Measurements from ENCODE around the gene CTTNBP2.

CTTNBP2 gene, protein sequence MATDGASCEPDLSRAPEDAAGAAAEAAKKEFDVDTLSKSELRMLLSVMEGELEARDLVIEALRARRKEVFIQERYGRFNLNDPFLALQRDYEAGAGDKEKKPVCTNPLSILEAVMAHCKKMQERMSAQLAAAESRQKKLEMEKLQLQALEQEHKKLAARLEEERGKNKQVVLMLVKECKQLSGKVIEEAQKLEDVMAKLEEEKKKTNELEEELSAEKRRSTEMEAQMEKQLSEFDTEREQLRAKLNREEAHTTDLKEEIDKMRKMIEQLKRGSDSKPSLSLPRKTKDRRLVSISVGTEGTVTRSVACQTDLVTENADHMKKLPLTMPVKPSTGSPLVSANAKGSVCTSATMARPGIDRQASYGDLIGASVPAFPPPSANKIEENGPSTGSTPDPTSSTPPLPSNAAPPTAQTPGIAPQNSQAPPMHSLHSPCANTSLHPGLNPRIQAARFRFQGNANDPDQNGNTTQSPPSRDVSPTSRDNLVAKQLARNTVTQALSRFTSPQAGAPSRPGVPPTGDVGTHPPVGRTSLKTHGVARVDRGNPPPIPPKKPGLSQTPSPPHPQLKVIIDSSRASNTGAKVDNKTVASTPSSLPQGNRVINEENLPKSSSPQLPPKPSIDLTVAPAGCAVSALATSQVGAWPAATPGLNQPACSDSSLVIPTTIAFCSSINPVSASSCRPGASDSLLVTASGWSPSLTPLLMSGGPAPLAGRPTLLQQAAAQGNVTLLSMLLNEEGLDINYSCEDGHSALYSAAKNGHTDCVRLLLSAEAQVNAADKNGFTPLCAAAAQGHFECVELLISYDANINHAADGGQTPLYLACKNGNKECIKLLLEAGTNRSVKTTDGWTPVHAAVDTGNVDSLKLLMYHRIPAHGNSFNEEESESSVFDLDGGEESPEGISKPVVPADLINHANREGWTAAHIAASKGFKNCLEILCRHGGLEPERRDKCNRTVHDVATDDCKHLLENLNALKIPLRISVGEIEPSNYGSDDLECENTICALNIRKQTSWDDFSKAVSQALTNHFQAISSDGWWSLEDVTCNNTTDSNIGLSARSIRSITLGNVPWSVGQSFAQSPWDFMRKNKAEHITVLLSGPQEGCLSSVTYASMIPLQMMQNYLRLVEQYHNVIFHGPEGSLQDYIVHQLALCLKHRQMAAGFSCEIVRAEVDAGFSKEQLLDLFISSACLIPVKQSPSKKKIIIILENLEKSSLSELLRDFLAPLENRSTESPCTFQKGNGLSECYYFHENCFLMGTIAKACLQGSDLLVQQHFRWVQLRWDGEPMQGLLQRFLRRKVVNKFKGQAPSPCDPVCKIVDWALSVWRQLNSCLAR (N-terminal part only)

DNA sequence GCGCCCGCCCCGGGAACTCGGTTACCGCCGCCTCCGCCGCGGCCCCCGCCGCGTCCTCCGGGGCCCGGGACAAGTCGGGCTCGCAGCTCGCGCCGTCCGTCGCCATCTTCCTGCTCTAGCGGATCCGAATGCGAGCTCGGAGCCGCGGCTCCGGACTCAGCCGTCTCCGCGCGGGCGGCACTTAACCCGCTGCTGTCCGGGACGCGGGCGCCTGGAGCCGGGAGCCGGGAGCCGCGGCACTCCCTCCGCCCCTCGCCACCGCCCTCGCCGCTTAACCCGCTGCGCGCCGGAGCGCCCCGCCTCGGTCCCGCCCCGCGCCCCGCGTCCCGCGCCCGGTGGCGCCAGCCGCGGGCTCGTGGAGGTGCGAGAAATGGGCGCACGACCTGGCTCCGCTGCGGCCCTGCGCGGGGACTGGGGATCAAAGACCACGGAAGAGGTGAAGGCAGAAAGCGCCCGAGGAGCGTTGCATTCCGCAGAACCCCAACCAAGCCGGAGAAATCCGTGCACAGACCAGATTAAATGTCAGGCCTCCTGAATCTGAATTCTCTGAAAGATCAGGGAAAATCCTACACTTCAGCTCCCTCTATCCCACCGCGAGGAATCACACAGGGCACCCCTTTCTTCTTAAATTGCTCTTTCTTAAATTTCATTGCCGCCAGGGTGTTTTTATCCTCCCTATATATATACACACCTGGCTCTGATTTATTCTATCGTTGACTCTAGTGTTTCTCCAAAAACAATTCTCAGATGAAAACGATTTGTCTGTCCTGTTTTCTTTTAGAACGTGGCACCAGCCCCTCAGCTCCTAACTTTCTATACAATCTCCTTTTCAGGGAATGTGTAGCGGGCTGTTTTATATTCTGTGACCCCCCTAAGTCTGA lies at the start of gene CTTNBP2:
Gene CTTNBP2, minus strand, starts transcription at position 132 of the 881 bp plus-strand sequence. Its CDS starts 26 bp downstream, at position 106.
- peak; percentile 54 for DNase-seq

DNA sequence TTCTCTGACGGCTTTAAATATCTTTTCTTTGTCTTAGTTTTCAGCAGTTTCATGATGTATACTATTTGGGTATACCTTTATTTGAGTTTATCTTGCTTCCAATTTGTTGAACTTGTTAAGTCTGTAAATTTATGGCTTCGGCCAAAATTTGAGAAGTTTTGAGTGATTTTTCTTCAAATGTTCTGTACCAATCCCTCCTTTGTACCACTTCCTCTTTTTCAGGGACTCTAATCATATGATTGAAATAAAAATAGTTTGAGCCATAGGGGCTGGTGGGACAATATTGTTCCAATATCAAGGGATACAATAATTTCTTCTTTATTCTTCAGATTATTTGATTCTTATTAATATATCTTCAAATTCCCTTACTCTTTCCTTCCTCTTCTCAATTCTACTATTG lies 43.1 kb upstream of the CTTNBP2 start:
- DNase-seq = no peak

DNA sequence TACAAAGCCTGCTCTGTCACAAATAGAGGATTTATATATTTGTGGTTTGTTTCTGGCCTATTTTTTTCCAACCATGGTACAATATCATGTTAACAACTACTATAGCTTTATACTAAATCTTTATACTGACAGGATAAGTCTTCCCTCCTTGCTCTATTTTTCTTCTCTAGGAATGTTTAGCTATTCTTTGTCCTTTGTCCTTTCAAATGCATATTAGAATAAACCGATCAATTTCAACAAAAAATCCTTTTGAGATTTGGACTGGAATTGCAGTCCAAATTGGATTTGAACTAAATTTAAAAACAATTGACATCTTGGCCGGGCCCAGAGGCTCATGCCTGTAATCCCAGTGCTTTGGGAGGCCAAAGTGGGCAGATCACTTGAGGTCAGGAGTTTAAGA lies 39.2 kb upstream of the CTTNBP2 start:
- no peak for DNase-seq

DNA sequence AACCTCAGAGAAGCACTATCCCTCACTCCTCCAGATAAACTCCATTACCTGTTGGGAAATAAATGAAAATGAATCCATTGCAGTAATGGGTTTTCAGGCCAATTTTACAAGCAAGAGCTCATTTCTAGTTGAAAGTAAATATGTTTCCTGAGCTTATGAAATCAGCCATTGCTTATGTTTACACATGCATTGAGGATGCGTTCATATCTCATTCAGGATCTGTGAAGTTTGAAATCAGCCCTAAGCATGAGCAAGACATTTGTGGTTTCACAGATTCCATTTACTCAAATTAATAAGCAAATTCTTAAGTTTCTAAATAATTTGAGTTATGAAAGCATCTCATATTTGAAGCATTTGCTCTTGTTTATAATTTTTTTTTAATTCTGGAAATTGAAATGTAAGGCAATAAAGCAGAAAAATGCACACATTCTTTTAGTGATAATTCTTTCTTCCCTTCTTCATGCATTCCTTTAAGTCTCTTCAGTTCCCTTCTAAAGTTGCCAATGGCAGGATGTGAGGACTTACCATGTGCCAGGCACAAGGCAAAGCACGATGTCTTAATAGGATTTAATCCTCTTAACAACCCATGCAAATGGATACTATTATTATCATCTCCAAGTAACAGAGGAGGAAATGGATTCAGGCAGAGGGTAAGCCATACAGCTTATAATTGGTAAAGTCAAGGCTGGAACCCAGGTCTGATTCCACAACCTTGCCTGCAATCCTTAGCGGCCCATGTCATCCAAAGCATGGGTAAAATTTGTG lies 35.0 kb upstream of the CTTNBP2 start:
- DNase-seq = no peak

DNA sequence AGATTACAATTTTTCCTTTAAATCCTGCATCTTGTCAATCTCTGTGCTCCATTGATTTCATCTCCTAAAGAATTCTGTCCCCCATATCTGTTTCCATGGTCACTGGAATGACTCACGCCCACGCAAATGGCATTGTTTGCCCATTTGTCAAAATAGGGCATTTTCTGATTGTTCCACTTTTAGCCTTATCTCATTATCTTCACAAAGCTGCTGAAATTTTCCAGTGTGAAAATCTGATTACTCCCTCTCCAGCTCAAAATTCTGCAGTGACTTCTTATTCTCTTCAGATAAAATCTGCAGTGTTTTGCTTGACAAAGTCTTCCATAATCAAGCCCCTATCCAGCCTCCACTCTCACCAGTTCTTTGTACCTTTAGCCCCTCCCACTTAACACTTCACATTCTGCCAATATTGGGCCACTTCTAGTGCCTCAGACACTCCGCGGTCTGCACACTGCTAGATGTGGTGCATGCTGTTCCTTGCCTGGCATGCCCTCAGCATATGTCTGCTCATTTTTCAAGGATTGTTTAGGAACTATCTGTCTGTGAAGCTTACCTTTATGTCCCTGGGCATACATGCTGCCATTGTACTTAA lies 33.9 kb upstream of the CTTNBP2 start:
- DNase-seq = no peak

DNA sequence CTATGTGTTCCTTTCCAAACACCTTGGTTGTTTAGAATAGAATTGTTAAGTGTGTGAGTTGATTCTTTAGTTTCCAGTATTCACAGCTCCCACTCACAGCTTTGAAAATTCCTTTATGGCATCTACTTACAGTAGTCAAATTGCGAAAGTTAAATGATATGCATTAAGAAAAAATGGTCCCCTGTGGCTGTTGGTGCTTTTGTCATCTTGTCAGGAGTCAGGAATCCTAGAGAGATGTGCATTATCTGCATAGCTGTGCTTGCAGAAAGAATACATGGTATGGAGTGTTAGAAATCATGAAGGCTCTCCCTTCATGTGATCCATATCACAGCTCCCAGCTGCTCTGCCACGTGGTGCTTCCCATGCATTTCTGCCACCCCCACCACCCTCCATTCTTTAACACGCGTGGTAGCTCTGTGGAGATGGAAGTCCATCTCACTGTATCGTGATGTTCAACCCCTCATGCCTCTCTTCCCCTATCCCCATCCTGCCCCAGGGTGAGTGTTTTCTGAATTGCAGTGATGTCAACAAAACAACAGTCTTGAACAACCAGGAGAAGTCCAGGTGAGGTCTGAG lies 29.2 kb upstream of the CTTNBP2 start:
- DNase-seq = no peak

DNA sequence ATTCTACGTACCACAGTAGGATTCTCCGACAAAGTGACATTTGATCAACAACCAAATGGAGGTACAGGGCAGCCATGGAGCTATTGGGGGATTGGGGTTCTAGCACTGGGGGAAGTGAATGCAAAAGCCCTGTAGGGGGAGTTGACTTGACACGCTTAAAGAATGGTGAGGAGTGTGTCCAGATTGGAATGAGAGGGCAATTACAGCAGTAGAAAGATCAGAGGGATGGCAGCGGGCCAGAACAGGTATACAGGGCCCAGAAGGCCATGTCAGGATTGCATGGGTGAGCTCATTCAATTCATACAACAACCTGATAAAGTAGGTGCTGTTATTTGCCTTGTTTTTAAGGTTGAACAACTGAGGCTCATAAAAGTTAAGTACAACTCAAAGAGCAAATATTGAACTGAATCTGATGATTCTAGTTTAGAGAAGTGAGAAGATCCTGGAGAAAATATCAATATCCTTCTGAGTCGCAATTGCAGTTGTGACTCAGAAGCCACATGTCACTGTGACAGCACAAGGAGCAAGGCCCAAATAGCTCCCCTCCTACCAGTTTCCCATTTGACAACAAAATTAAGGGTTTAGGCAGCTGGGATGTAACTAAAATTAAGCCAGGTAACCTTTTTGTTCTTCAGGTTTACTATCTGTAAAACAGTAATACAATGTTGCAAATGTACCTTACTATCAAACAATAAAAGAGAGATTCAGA lies 28.0 kb upstream of the CTTNBP2 start:
- DNase-seq = no peak

DNA sequence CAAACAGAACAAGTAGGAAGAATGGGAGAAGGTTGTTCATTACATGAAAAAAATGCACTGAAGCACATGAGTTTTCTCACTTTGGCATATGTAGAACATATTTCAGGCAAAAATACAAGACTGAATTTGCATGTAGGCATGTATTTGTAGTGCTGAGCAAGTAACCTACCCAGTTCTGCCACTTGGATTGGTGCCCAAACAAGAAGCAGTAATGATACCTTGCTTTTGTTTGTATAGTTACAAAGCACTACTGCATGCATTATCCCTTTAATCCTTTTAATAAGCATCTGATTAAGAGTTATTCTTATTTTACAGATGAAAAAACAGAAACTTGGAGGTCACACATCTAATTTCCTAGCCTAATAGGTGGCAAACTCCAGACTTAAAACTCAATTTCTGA lies 23.1 kb upstream of the CTTNBP2 start:
- no peak for DNase-seq

DNA sequence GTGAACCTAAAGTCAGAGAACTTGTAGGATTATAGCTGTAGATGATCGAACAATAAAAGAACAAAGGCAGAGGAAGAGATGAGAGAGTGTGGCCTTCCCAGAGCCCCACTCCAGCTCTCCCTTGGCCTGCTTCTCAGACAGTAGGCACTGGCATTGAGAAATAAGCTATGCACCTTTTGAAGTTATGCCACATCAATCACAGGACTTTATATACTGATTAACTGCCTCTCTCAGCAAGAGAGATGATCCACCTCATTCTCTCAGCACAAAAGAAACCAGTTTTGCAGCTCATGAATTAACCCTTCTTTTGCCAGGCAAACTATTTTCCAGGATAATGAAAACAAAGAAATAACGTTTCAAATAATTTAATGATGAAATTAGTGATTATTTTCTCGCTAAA lies 22.0 kb upstream of the CTTNBP2 start:
- no peak for DNase-seq

DNA sequence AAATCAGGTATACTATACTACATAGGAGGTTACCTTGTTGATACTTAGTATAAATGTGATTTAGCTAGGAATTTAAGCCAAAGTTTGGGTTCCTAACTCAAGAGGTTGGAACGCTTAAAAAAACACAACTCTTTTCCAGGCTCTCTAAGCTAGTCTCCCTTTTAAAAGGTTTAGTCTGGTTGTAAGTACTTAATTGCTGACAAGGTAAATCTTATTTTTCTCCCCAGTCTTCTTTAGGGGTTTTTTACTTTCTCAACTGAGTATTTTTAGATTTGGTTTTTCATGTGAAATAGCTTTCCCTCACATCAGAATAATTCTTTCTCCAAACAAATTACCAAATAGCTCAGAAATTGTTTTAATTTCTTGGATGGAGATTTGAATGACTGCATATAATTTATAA lies 20.8 kb upstream of the CTTNBP2 start:
- no peak for DNase-seq

DNA sequence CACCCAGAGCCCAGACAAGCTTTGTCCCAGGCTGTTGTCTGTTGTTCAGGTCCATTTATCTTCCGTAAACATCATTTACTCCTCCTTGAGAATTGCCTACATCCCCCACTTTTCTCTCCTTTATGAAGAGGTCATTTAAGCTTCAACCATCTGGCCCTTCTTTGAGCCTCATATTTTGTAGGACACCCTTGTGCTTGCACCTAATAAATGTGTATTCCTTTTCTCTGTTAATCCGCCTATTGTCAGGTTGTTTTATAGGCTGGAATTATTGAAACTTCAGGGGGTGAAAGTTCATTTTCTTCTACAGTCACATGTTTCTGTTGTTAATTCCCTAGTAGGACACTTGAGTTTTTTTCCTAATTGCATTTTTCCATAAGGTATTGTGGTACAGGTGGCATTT lies 19.6 kb upstream of the CTTNBP2 start:
- no peak for DNase-seq

DNA sequence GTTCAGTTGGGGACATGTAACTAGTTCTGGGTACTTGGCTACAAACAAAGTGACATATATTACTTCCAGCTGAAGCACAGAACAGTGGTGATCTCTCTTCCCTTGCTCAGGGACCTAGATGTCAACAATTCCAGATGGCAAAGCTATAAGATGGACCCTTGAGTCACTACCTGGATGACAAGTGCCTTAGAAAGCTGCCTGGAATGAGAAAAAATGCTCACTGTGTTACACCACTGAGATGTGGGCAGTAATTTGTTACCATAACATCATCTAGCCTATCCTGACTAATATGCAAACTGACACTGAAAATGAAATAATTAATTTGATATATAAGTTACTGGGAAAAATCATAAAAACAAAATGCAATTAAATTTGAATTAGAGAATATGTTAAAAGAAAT lies 16.4 kb upstream of the CTTNBP2 start:
- no peak for DNase-seq

DNA sequence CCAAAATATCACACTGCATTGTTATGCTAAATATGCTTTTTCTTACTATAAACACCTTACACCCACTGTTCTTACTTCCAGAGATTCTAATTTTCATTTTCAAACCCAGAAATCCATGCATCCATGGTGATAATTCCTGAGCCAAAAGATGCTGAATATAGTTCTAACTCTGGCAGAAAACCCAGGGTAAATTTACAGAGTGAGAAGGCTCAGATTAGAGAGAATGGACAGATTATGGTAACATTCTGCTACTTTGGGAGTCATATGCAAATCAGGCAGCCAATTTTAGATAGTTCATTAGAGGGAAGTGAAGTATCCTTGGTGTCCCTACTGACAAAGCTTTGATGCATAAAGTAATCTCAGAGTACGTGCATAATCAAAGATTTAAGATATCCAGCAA lies 15.4 kb upstream of the CTTNBP2 start:
- no peak for DNase-seq

DNA sequence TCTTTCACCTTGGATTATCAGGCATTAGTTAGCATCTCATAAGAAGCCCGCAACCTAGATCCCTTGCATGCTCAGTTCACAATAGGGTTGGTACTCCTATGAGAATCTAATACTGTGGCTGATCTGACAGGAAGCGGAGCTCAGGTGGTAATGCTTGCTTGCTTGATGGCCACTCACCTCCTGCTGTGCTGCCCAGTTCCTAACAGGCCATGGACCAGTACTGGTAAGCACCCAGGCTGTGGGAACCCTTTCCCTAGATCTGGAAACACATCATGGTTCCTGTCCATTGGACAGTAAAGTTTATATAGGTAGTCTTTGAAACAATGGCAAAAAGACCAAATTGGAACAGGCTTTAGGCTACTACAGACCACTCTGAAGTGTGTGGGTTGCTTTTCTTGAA lies 9.4 kb upstream of the CTTNBP2 start:
- no peak for DNase-seq

DNA sequence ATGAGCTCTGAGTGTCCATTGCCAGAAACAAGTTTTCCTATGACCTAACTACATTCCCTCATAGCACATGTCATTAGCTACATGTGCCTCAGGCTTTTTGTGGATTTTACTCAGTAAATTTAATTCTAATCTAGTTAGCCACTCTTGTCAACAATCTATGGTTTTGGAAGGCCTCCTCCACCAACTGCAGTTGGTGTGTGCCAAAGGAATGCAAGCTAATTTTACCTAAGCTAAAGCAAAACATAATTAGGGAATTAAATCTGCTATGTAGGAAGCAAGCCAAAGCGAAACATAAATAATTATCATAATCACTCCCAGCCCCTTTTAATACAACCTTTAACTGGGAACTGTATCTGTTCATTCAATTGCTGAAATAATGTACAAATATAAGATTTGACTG lies 3.5 kb upstream of the CTTNBP2 start:
- no peak for DNase-seq

DNA sequence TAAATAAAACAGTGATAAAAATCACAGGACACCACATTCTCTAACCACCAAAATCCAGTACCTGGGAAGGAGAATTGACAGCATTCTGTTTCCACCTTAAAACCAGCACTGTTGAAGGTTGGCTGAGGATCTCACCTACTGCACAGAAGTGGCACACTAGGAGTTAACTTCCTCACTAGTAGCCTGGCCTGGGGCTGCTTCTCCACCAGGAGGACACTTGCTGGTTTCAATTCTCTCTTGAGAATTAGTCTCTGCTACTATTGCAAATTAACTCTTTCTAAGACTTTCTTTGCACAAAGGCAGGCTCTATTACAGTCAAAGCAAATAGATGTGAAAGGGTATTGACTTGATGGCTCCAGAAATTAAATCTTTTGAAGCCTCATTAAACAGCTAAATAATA lies 2.3 kb upstream of the CTTNBP2 start:
- DNase-seq = no peak

DNA sequence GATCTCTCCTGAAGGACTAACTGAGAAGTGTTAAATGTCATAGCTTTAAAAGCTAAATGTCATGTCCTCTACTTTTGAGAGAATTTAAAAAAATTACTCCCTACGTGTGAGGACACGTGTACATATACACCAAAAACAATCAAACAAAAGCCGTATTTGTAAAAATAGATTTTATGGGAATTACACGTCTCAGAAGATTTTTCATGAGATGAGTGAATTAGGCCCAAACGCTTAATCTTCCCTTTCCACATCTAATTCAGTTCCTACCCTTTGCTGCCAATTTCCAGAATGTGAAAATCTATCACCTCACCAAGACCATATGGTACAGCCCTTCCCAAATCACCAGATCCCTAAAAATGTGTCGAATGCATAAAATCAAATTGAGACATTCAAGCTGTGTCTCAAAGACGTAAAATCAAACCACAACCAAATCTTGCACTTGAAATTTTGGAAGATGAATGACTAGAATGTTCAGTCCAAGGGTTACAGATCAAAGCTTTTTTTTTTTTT lies 1.0 kb upstream of the CTTNBP2 start:
- no peak for DNase-seq

DNA sequence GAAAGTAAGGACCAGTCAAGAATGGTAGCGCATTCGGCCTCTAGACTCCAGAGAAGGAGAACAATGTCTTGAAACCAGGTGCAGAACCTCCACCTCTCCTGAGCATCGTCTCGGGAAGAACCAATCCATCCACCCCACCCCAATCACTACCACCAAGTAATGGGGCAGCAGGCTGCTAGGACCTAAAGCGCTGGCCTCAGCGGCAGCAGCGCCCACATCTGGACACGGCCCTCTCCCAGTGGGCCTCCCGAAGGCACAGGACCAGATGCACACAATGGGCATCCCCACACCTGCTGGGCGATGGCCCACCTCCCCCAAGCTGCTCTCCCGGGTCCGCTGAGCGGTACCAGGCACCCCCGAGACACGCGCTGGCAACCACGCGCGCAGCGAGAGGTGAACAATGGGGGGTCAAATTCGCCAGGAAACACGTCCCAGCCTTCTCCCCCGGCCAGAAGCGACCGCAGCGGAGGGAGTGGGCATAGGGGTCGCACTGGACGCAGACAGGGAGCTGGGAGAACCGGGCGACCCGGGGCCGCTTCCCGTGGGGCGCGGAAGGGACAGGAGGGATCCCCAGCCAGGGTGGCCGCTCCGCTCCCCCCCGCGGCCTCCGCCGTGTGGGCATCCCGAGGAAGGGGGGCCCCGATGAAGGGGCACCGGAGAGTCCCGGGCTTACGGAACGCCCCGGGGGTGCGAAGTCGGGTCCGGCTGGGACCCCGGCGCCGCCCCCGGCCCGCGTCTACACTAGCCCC lies 506 bp downstream of the CTTNBP2 start:
- peak; percentile 48 for DNase-seq

Measured in activated CD8-positive, alpha-beta memory T cell treated with anti-CD3 and anti-CD28 coated beads, Interleukin-2, amount 50 U/mL, for 48 hours (primary cell).